ENCODE measurements around the gene MTERF4.

Gene MTERF4

GRCh38 chr2:241048149-241048948 lies 53.7 kb downstream of the MTERF4 start:
- no peak for DNase-seq

- DNase-seq, result no peak
These were observed 54.7 kb downstream of the MTERF4 start for GRCh38 chr2:241047253-241048010.

All from NCI-H446 treated with DMSO at 0.1 percent for 48 hours (cell line).